NCI-H2107 treated with DMSO at 0.1 percent for 48 hours (cell line): Measurements from ENCODE around the gene GCFC2.
"Not testable (repeated sequence)": the region's sequence is repeated elsewhere in the genome, so short reads cannot be mapped to it uniquely, and the experiment has no call there.

ENCODE experiments used
- DNase-seq: peaks from one replicate; lab custom pipeline; 2025; ENCODE audit not compliant: unreplicated experiment; lab: John Stamatoyannopoulos, UW

The GCFC2 gene

DNA sequence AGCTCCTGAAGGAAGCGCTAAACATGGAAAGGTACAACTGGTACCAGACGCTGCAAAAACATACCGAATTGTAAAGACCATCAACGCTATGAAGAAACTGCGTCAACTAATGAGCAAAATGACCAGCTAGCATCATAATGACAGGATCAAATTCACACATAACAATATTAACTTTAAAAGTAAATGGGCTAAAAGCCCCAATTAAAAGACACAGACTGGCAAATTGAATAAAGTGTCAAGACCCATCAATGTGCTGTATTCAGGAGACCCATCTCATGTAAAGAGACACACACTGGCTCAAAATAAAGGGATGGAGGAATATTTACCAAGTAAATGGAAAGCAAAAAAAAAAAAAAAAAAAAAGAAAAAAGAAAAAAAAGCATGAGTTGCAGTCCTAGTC is 27.3 kb downstream of the GCFC2 start:
- DNase-seq, result not testable (repeated sequence)

DNA sequence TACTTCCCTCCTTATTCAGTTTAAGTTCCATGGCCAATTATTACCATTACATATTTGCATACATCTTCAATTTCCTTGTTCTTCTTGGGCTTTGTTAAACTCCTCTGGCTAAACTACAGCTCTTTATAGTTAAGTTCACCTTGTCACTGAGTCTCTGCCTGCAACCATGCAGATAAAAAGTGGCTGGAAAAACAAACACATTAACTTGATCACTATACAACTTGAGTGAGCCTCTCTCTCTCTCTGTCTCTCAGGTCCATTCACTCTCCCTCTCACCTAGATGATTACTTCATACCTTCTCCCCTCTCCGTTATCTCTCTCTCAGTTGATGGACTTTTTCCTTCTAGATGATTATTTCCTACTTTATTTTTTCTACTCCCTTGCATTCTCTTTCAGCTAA is 30.3 kb downstream of the GCFC2 start:
- DNase-seq, result no peak

DNA sequence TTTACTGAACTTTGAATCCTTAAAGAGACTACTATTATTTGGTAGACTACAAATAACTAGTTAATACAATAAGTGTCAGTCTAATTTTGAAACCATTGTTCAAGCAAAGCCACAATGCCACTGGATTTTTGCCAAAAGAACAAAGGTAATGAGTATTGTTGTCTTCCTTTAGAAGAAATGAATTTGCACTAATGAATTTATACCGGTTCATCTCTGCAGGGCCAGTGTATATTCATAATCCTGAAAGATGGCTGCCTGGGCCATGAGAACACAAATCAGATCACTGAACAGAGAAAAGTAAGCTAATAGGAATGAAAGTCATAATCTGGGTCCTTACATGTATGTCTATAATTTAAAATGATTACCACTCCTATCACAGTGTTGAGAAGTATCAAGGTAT is 31.2 kb downstream of the GCFC2 start:
- DNase-seq, result no peak

DNA sequence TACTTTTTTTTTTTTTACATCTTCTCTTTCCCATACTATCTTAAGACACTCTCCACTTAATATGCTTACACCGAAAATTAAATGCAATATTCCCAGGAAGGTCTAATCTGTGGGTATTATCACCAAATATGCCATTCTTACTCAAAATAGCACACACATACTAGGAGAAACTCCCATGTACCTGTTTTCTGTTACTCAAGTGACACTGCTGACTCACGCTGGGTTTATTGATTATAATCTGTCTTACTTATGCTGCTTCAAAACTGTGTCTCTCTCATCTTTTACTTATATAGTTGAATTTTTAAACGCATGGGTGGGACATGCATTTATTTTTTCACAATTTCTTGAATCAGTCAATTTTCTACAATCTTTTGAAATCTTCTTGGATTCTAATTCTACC is 34.3 kb downstream of the GCFC2 start:
- DNase-seq, result no peak

DNA sequence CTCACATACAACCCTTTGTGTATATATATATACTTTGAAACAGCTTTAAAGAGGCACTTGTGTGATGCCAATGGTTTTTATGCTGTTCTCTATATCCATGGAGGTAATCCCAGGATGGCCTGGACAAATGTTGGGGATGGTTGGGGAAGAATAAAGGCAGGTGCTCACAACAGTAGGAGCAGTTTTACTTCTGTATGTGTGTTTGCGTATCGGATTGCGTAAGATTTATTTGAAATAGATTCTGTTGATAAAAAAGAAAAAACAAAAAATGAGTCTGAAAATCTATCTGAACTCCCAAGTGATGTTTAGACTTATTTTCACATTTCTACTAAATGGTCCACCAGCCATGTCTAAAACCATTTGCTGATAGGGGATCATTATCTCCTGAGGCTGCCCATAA is 34.8 kb downstream of the GCFC2 start:
- DNase-seq, result no peak

DNA sequence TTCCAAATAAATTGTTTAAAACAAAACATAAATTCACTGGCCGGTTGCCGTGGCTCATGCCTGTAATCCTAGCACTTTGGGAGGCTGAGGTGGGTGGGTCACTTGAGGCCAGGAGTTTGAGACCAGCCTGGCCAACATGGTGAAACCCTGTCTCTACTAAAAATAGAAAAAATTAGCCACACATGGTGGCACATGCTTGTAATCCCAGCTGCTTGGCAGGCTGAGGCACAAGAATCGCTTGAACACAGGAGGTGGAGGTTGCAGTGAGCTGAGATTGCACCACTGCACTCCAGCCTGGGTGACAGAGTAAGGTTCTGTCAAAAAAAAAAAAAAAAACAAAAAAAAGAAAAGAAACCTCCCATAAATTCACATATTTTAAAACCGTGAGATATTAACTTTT is 35.3 kb downstream of the GCFC2 start:
- not testable (repeated sequence) for DNase-seq

DNA sequence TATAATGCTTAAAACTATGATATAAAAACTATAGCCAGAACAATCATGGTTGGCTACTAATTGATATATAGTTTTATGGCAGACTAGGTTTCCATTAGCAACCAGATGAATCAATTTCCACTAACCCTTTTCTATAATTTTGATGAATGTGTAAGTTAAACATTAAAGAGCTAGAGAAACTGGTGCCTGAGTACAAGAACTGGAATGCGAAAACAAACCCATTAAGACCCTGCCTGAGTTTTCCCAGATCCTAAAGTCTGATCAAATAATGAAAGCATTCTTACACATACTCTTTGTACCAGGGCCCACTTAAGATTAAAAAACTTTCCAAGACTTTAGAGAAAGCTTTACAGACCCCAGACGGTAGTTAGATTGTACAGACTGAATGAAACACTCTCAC is 42.8 kb downstream of the GCFC2 start:
- DNase-seq, result no peak

DNA sequence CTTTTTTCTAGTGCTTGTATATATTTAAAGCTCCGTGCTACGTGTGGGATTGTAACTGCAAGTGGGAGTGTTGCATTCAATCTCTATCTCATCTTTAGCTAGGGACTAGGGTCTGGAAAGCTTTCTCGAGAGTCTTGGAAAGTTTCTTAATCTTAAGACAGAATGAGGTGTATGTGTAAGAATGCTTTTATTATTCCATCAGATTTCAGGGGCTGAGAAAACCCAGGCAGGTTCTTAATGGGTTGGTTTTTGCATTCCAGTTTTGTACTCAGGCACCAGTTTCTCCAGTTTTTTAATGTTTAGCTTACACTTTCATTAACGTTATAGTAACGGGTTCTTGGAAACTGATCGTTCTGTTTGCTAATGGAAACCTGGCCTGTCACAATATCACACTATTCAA is 43.8 kb downstream of the GCFC2 start:
- no peak for DNase-seq

DNA sequence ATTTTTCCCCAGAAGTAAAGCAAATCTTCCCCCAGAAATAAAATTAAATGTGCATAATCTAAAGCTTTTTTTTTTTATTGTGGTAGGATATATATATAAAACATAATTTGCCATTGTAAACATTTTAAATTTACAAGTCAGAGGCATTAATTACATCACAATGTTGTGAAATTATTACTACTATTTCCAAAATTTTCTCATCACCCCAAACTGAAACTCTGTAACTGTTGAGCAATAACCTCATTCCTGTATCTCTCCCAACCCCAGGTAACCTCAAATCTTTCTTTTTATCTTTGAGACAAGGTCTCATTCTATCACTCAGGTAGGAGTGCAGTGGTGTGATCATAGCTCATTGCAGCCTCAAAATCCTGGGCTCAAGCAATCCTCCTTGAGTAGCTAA is 52.9 kb downstream of the GCFC2 start:
- DNase-seq, result no peak

DNA sequence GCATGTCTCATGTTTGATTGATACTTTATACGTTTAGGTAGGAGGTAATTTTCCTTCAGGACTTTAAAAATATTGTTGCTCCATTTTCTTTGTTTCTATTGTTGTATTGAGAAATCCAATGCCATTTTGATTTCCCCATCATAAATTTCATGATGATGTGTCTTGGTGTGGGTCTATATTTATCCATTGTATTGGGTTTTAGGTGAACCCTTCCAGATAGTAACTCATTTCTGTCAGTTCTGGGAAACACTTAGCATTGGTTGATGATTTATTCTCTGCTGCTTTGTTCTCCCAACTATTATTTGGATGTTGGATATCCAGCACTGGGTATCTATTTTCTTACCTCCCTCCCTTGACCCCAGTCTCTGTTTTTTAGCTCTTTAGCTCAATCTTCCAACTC is 54.2 kb downstream of the GCFC2 start:
- no peak for DNase-seq

DNA sequence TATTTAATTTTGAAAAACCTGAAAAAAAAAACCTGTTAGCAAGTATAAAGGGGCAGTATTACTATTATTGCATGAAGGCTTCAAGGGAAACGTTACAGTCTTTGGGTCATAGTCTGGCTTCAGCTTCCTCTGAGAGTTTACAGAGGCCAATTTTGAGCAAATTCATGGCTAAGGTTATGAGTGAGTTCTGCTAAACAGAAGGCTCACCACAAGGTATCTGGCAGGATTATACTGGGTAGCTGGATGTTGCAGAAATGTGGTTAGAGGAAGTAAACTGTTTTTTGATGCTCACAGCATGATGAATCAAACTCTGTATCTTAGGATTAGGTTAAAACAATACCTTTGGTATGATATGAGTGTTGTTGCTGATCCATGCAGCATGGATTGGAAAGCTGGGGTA is 54.9 kb downstream of the GCFC2 start:
- DNase-seq, result no peak

DNA sequence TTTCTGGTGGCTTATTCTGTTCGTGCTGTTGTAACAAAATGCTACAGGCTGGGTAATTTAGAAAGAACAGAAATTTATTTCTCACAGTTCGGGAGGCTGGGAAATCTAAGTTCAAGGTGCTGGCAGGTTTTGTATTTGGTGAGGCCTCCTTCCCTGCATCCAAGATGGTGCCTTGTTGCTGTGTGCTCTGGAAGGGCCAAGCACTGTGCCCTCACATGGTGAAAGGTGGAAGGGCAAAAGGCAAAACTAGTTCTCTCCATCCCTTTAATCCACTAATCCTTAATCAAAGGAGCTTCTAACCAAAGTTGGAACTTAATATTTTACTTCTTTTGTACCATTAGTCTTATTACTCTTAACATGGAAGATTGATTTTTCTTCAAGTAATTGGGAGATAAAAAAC is 56.7 kb downstream of the GCFC2 start:
- no peak for DNase-seq

DNA sequence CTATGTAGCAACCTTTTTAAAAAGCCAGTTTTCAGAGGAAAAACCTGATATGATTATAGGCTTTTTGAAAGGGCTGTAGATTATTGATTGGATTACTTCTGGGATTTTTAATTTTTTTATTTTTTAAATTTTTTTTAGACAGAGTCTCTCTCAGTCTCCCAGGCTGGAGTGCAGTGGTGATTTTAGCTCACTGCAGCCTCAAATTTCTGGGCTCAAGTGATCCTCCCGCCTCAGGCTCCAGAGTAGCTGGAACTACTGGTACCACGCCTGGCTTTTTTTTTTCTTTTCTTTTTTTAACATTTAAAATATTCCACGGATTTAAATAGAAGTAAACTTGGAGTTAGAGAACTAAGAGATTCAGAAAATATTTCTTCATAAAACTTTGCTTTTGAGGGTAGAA is 62.9 kb downstream of the GCFC2 start:
- no peak for DNase-seq

DNA sequence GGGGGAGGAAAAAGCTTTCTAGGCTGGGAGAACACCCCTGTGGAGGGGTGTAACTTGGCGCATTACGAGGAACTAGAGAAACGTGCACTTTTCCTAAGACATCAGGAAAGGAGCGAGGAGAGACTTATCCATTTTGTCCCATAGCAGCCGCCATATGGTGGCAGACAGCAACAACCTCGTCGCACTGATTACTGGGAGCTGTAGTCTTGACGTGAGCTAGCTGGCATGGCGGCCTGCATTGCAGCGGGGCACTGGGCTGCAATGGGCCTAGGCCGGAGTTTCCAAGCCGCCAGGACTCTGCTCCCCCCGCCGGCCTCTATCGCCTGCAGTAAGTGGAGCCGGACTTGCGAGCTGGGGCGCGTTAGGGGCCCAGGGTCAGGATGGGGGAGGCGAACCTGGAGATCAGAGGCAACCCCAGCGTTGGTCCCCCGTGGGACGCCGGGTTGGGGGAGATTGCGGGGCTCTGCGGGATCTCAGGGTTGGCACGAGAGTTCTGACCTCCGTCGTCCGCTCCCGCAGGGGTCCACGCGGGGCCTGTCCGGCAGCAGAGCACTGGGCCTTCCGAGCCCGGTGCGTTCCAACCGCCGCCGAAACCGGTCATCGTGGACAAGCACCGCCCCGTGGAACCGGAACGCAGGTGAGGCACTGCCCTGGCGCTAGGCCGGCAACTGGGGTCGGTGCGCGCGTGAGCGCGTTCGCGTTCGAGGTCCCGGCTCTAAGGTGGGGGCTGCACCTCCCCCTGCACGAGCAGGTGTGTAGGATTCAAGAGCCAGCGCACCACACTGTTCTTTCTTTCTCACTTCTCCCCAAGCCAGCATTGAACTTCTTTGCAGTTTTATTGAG is 63.9 kb downstream of the GCFC2 start, which contains the start of gene MRPL19:
MRPL19 (plus strand) TSS at position 201 of the 843 bp plus-strand sequence; CDS start at position 226, 25 bp downstream.
- peak; percentile 65 for DNase-seq

DNA sequence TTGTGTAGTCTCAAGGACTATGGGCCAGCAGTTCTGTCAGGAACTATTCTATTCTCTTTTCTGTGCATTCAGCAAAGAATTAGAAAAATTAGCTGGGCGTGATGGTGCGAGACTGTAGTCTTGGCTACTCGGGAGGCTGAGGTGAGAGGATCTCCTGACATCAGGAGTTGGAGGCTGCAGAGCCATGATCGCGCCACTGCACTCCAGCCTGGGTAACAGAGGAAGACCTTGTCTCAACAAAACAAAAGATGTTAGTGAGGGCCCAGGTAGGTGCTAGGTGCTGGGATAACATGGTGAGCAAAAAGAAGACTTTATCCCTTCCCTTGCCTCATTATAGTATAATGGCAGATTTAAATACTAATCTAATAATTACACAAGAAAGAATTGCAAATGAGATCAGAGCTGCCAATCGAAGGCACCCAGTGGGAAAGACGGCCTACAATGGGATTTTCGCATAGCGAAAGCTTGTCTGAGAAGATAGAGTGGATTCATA is 64.6 kb downstream of the GCFC2 start:
- DNase-seq, result no peak

DNA sequence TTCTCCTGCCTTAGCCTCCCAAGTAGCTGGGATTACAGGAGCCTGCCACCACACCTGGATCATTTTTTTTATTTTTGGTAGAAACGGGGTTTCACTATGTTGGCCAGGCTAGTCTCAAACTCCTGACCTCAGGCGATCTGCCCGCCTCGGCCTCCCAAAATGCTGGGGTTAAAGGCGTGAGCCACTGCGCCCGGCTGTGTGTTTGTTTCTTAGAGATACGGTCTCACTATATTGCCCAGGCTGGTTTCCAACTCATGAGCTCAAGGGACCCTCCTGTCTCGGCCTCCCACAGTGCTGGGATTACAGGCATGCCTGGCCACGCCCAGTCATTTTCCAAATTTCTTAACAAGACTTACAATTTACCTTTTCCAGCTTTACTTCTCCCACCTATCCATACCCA is 65.1 kb downstream of the GCFC2 start:
- DNase-seq, result no peak

DNA sequence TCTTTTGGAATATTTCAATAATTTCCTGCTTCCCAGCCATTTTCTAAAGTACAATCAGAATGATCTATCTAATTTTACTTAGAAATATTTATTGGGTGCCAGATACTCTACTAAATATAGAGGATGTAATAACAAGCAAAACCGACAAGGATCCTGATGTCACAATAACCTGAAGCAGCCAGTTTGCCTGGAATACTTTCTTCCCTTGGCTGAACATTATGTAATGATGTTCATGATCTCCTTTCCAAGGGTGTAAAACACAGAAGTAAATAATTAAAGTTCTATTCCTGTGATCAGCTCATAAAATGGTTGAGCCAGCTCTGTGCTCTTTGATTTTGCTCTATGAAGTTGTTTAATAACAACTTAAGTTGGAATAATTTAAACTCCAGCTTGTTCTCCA is 66.7 kb downstream of the GCFC2 start:
- DNase-seq, result no peak

DNA sequence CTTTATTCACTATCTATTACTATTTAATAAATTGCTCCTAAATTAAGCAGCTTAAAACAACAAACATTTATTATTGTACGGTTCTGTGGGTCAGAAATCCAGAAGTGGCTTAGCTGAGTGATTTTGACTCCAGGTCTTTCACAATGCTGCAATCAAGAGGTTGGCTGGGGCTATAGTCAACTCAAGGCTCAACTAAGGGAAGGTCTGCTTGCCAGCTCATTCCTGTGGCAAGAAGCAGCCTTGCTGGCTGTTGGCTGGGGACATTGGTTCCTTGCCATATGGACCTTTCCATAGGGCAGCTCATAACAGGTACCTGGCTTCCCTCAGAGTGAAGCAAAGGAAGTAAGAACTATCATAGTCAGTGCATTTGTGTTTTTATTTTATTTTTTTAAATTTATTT is 69.1 kb downstream of the GCFC2 start:
- DNase-seq, result no peak

DNA sequence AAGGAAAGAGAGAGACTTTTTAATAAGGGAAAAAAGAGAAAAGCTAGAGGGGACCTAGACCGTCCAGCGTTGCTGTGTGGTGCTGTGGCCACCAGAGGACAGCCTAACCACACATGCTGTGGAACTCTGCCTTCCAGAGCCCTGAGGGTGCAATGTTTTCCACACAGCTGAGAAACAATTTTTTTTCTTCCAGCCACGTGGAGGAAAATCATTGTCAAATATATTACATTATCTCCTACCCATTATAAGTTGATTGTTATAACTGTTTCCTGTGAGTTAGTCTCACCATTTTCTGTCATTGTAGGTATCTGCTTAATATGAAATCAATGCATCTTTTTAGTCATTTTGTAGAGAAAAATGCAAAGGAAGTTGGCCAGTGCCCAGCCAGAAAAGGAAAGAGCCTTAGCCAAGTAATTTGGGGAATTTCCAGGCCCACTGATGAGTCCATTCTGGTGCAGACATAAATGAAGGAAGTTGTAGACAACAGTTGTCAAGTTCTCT is 70.0 kb downstream of the GCFC2 start:
- peak; percentile 4 for DNase-seq

DNA sequence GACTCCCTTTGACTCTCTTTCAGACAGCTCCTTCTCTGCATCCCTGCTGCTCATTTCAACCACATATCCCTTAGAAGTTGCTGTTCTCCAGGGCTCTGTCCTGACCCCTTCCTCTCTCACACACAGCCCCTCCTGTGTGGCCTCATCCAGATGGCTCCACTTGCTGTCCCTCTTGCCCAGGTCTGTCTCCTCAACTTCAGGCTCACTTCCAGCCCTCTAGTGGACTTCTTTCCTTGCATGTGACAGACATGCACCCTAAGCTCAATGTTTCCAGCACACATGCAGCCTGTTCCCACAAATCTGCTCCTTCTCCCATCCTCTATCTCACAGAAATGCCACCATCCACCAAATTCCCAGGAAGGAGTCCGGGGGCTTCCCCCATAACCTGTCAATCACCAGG is 73.1 kb downstream of the GCFC2 start:
- DNase-seq, result no peak

DNA sequence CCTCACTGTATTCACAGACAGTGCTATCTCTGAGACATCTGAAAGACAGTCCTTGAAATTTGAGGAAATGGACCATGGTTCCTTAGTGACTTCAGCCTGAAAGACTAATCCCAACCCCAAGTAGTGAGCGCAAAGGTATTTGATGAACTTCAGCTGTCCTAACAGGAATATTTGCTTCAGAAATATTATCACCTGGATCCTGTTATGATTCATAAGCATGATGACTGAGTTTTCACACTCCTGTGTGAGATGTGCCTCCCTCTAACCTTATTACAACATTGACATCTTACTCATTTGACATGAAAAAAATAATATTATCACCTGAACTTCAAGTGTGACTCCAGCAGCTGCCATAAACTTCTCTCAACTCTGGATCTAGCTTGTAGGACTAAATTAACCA is 75.8 kb downstream of the GCFC2 start:
- no peak for DNase-seq

DNA sequence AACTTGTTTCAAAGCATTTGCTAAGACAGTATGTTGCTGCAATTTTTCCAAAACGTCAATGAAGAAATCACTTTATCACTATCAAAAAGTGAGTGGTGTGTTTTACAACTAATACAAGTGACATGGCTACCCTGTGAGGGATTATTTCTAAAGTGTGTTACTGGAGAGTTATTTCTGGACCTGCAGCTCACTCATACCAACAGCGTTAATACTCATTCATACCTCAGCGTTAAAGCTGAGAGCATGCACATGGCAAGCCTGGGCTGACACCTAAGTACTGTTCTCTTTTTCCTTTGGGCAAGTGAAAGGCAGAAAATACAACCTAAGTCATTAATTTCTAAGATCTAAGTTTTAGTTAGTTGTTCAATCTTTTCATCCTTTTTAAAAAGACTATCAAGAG is 77.1 kb downstream of the GCFC2 start:
- DNase-seq, result no peak

DNA sequence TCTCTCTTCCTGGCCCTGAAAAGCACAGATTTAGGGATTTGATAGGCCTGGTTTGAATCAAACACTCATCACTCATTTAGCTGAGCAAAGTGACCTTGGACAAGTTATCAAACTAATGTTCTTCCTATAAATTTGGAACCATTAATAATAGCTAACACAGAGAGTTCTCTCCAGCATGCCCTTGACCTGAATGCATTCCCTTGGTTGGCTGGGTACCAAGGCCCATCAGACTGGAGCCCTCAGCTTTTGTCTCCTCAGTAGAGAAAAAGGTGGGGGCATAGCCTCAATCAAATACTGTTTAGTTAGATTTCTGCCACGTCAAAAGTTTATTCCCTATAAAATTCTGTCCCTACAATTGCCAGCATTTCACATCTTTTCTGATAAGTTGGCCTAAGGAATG is 77.9 kb downstream of the GCFC2 start:
- no peak for DNase-seq
